ENCODE measurements around the gene PVRIG. TPM values are rescaled to one million over a fixed set of nuclear protein-coding genes. Genes with fewer than 3 reads are reported as not detected.

Gene PVRIG
- total and polyA plus RNA-seq, 9 of the 15 experiments (the other 6 are each of a cell fraction or from before 2014, with no cell fraction given): 0.16 to 0.64 TPM; not detected in 7

GRCh38 chr7:100170101-100170897 is 49.5 kb upstream of the PVRIG start:
- intact Hi-C loops (cut with micrococcal nuclease): no loop called here
- ChIA-PET CTCF (ENCODE audit: low intra/inter-chr PET ratio) (no interaction called here), POLR2A (no interaction called here)
- DNase-seq (ENCODE audit: extremely low read depth in 1 of 4, low spot score in 3 of 4): peak in 2 of 4 experiments; percentile 13 to 19
- H2AFZ ChIP-seq (ENCODE audit: low read depth, low read length): no peak overlapping the region
- H3K9ac ChIP-seq (ENCODE audit: insufficient read depth in 1 of 2, low read depth in 2 of 2, low read length in 2 of 2): peak overlapping the region in 1 of 2 experiments; percentile 66; a peak in 1 of 4 replicates
- H3K4me3 ChIP-seq: no peak overlapping the region
- H3K36me3 ChIP-seq (ENCODE audit: control insufficient read depth, insufficient read depth, low read length): no peaks in the 10 kb centered on the region
- 35% methylated on average over 11 of the region's 11 CpGs for WGBS (ENCODE audit: insufficient coverage, low coverage, missing lambda C conversion rate)
- BruUV-seq (replicated peaks): no TSS peak
- peaks cover 39 to 63% of the 10 kb centered on the region in 2 experiments for H3K4me1 ChIP-seq (replicated peaks in 1 of 2; ENCODE audit: control insufficient read depth in 2 of 2, insufficient read depth in 2 of 2, low read length in 2 of 2)
- peak; percentile 6 for FAIRE-seq
- H3K4me2 ChIP-seq (ENCODE audit: insufficient read depth, low read length): no peak overlapping the region; the same call in 1 of the 2 replicates
- H3K27ac ChIP-seq (ENCODE audit: extremely low read depth, low read depth, low read length): no peak overlapping the region
- no peaks in the 10 kb centered on the region for H3K9me3 ChIP-seq (replicated peaks; ENCODE audit: control insufficient read depth, insufficient read depth, low read depth, low read length)
- H3K9me1 ChIP-seq (ENCODE audit: control insufficient read depth, insufficient read depth, low read length): no peaks in the 10 kb centered on the region
- in situ Hi-C loops (cut with MboI): no loop called here
- no peaks in the 10 kb centered on the region for H3K79me2 ChIP-seq (ENCODE audit: control insufficient read depth, insufficient read depth, low read length)
- no peaks in the 10 kb centered on the region for H3K27me3 ChIP-seq (ENCODE audit: control insufficient read depth in 2 of 2, insufficient read depth in 2 of 2, low read length in 2 of 2)
- no peaks in the 10 kb centered on the region for H4K20me1 ChIP-seq (replicated peaks; ENCODE audit: control insufficient read depth, insufficient read depth, low read length)
- no peak for ATAC-seq
- TF ChIP-seq BRD9 (IDR thresholded peaks at IDR 0.05; ENCODE audit: low read depth, partially characterized antibody): peak; percentile 30
- TF ChIP-seq EHMT2 (IDR thresholded peaks at IDR 0.05): peak; percentile 50; the same call in 1 of the 2 replicates
- peak; percentile 46; the same call in 1 of the 2 replicates for TF ChIP-seq MTA2 (IDR thresholded peaks at IDR 0.05; ENCODE audit: low read depth)
- no peak for TF ChIP-seq HNRNPLL (IDR thresholded peaks at IDR 0.05; ENCODE audit: low read depth, low read length, poor library complexity, severe bottlenecking)
- 0 out of 2 replicates have a peak, but pooled peaks have one; percentile 20 for TF ChIP-seq ARID2 (IDR thresholded peaks at IDR 0.05)
- no peak for TF ChIP-seq CTCFL (IDR thresholded peaks at IDR 0.05; ENCODE audit: borderline replicate concordance, insufficient read depth, low read depth, low read length, poor library complexity, severe bottlenecking)
- TF ChIP-seq PHF21A (IDR thresholded peaks at IDR 0.05; ENCODE audit: borderline replicate concordance, low read depth): no peak
- no peak for TF ChIP-seq HEY1 (CRISPR knock-in tag; IDR thresholded peaks at IDR 0.05; ENCODE audit: borderline replicate concordance)
- TF ChIP-seq MLLT1 (IDR thresholded peaks at IDR 0.05): peak; percentile 36 to 59; a peak in 1 of 4 replicates
- TF ChIP-seq LARP7 (IDR thresholded peaks at IDR 0.05): peak; percentile 88; the same call in 1 of the 2 replicates
- TF ChIP-seq CC2D1A (IDR thresholded peaks at IDR 0.05): 0 out of 2 replicates have a peak, but pooled peaks have one; percentile 22
- peak in 1 of 2 experiments; percentile 69; a peak in 2 of 4 replicates for TF ChIP-seq HDAC1 (IDR thresholded peaks at IDR 0.05)
- TF ChIP-seq PKNOX1 (IDR thresholded peaks at IDR 0.05): peak; percentile 91
- TF ChIP-seq ARHGAP35 (IDR thresholded peaks at IDR 0.05; ENCODE audit: partially characterized antibody): peak; percentile 62
- TF ChIP-seq ZNF740 (CRISPR knock-in tag; IDR thresholded peaks at IDR 0.05): peak; percentile 60; the same call in 1 of the 2 replicates
- no peak for TF ChIP-seq ZNF740 (tag; IDR thresholded peaks at IDR 0.05)
- peak; percentile 67; the same call in 1 of the 2 replicates for TF ChIP-seq PHB2 (IDR thresholded peaks at IDR 0.05; ENCODE audit: low read depth)

Data from K562 (cell line).